Measurements from ENCODE around the gene TMEM129.

- TF ChIP-seq GATA2 (IDR thresholded peaks at IDR 0.05; ENCODE audit: low read depth, low read length) (no peak), GATA3 (IDR thresholded peaks at IDR 0.05; ENCODE audit: low read depth, low read length) (no peak)
These were observed 44.4 kb upstream of the TMEM129 start for GRCh38 chr4:1765409-1766072.

Data from SH-SY5Y (cell line).